OCI-LY3 (cell line): ENCODE results near the gene LGALS1.
"Not testable (repeated sequence)": the region's sequence is repeated elsewhere in the genome, so short reads cannot be mapped to it uniquely, and the experiment has no call there.

ENCODE experiments used
- H2AFZ ChIP-seq: fragments of 200-600, 300-600 bp; shearing (Covaris generic); 2 replicates; pipeline ENCODE4 v1.6.0; 2014; ENCODE audit warnings: antibody characterized with exemption, low read depth, low read length
- H3K27ac ChIP-seq: fragments of 200-600, 300-600 bp; sonication (generic); 2 replicates; pipeline ENCODE4 v1.5.1; 2014; ENCODE audit warnings: mild to moderate bottlenecking, low read length, moderate library complexity, mixed read lengths
- H3K27me3 ChIP-seq: fragments of 200-600, 300-600 bp; sonication (generic); 2 replicates; pipeline ENCODE4 v1.6.1; 2014; ENCODE audit warnings: low read depth, low read length, mixed read lengths
- H3K36me3 ChIP-seq: fragments of 200-600, 300-600 bp; sonication (generic); replicated peaks from 2 replicates; pipeline ENCODE3; 2014; ENCODE audit warnings: low read depth, low read length, mixed read lengths
- H3K4me1 ChIP-seq: fragments of 300-600, 200-600 bp; sonication (generic); 2 replicates; pipeline ENCODE4 v1.6.1; 2014; ENCODE audit warnings: low read length, mixed read lengths
- H3K4me2 ChIP-seq: fragments of 200-600, 300-600 bp; sonication (generic); 2 replicates; pipeline ENCODE4 v1.6.1; 2014; ENCODE audit warnings: low read length, mixed read lengths
- H3K4me3 ChIP-seq: fragments of 300-600, 200-600 bp; sonication (generic); 2 replicates; pipeline ENCODE4 v1.5.1; 2014; ENCODE audit warnings: antibody characterized with exemption, mild to moderate bottlenecking, low read length, moderate library complexity
- H3K79me2 ChIP-seq: fragments of 300-600, 200-600 bp; shearing (Covaris generic); 2 replicates; pipeline ENCODE4 v1.6.1; 2014; ENCODE audit warnings: mild to moderate bottlenecking, low read length, mixed read lengths
- H3K9ac ChIP-seq: fragments of 300-600, 200-600 bp; shearing (Covaris generic); 2 replicates; pipeline ENCODE4 v1.6.0; 2014; ENCODE audit warnings: mild to moderate bottlenecking, low read length, moderate library complexity
- H3K9me3 ChIP-seq: fragments of 200-600, 300-600 bp; shearing (Covaris generic); 2 replicates; pipeline ENCODE4 v1.6.1; 2014; ENCODE audit warnings: low read length, mixed read lengths; ENCODE audit not compliant: insufficient read depth
- H4K20me1 ChIP-seq: fragments of 200-600, 300-600 bp; sonication (generic); 2 replicates; pipeline ENCODE4 v1.6.1; 2016; ENCODE audit warnings: low read length, mixed read lengths; ENCODE audit not compliant: insufficient read depth
- CTCF ChIP-seq: fragments of 200-600, 300-600 bp; sonication (generic); IDR thresholded peaks from 2 replicates; pipeline ENCODE4 v1.5.1; 2014; ENCODE audit warnings: antibody characterized with exemption, low read length, low read depth
- EZH2phosphoT487 ChIP-seq: fragments of 200-600 bp; shearing (Covaris generic); IDR thresholded peaks from 2 replicates; pipeline ENCODE4 v1.6.1; 2018; ENCODE audit warnings: antibody characterized with exemption, mixed run types, low read depth

Gene LGALS1

GRCh38 chr22:37713761-37714160 lies 38.3 kb downstream of the LGALS1 start:
- Histone ChIP-seq H3K36me3 (no peaks in the 10 kb centered on the region), H3K79me2 (no peaks in the 10 kb centered on the region)
- TF ChIP-seq CTCF, result no peak
- TF ChIP-seq EZH2phosphoT487, result no peak

GRCh38 chr22:37714634-37715033 lies 39.2 kb downstream of the LGALS1 start:
- no peak overlapping the region for H3K27ac ChIP-seq
- H3K4me3 ChIP-seq, result no peak overlapping the region
- H3K27me3 ChIP-seq, result no peaks in the 10 kb centered on the region
- no peaks in the 10 kb centered on the region for H4K20me1 ChIP-seq
- no peak overlapping the region for H3K4me2 ChIP-seq
- H2AFZ ChIP-seq, result no peak overlapping the region
- H3K4me1 ChIP-seq, result no peaks in the 10 kb centered on the region
- no peak for TF ChIP-seq CTCF
- TF ChIP-seq EZH2phosphoT487, result no peak
- H3K79me2 ChIP-seq, result no peaks in the 10 kb centered on the region
- no peak overlapping the region for H3K9ac ChIP-seq
- no peaks in the 10 kb centered on the region for H3K9me3 ChIP-seq
- H3K36me3 ChIP-seq, result no peaks in the 10 kb centered on the region

More at GRCh38 chr22:37713761-37714160, 38.3 kb downstream of the LGALS1 start:
- Histone ChIP-seq H3K4me1 (no peaks in the 10 kb centered on the region), H3K4me2 (no peak overlapping the region), H2AFZ (no peak overlapping the region), H3K9me3 (no peaks in the 10 kb centered on the region), H3K9ac (no peak overlapping the region), H3K4me3 (no peak overlapping the region), H3K27ac (no peak overlapping the region), H3K27me3 (no peaks in the 10 kb centered on the region), H4K20me1 (no peaks in the 10 kb centered on the region)

- no peaks in the 10 kb centered on the region for H4K20me1 ChIP-seq
- no peak overlapping the region for H2AFZ ChIP-seq
- no peaks in the 10 kb centered on the region for H3K27me3 ChIP-seq
- no peaks in the 10 kb centered on the region for H3K79me2 ChIP-seq
- no peaks in the 10 kb centered on the region for H3K36me3 ChIP-seq
- TF ChIP-seq CTCF (no peak), EZH2phosphoT487 (no peak)
- no peak overlapping the region for H3K4me2 ChIP-seq
- H3K9ac ChIP-seq, result no peak overlapping the region
- H3K27ac ChIP-seq, result no peak overlapping the region
- H3K9me3 ChIP-seq, result no peaks in the 10 kb centered on the region
- no peak overlapping the region for H3K4me3 ChIP-seq
- no peaks in the 10 kb centered on the region for H3K4me1 ChIP-seq
Observed at GRCh38 chr22:37715760-37716159, 40.3 kb downstream of the LGALS1 start.

GRCh38 chr22:37716708-37717107 lies 41.3 kb downstream of the LGALS1 start:
- no peak overlapping the region for H3K4me3 ChIP-seq

GRCh38 chr22:37717235-37717634 lies 41.8 kb downstream of the LGALS1 start:
- H3K9me3 ChIP-seq, H2AFZ ChIP-seq, H3K36me3 ChIP-seq, H3K79me2 ChIP-seq, H4K20me1 ChIP-seq, H3K27ac ChIP-seq, H3K27me3 ChIP-seq, H3K4me3 ChIP-seq, H3K9ac ChIP-seq, H3K4me1 ChIP-seq, H3K4me2 ChIP-seq: not testable (repeated sequence)

More at GRCh38 chr22:37716708-37717107, 41.3 kb downstream of the LGALS1 start:
- Histone ChIP-seq H3K79me2 (no peaks in the 10 kb centered on the region), H2AFZ (no peak overlapping the region), H3K9me3 (no peaks in the 10 kb centered on the region), H3K9ac (no peak overlapping the region), H3K27ac (no peak overlapping the region), H3K4me1 (no peaks in the 10 kb centered on the region), H4K20me1 (no peaks in the 10 kb centered on the region), H3K4me2 (no peak overlapping the region), H3K27me3 (no peaks in the 10 kb centered on the region), H3K36me3 (no peaks in the 10 kb centered on the region)
- TF ChIP-seq EZH2phosphoT487 (no peak), CTCF (no peak)

- H3K4me3 ChIP-seq, H4K20me1 ChIP-seq, H3K36me3 ChIP-seq, H3K9me3 ChIP-seq, H3K4me1 ChIP-seq, H2AFZ ChIP-seq, H3K27ac ChIP-seq, H3K4me2 ChIP-seq, H3K9ac ChIP-seq, H3K27me3 ChIP-seq, H3K79me2 ChIP-seq: not testable (repeated sequence)
Observed at GRCh38 chr22:37717746-37718305, 42.4 kb downstream of the LGALS1 start.
